ENCODE data around the gene GRIP2. TPM values are rescaled to one million over a fixed set of nuclear protein-coding genes. Genes with fewer than 3 reads are reported as not detected.

The GRIP2 gene
- polyA plus RNA-seq, 1 donor (not counting 4 experiments of a cell fraction or from before 2014, with no cell fraction given) = 0.01 TPM

DNA sequence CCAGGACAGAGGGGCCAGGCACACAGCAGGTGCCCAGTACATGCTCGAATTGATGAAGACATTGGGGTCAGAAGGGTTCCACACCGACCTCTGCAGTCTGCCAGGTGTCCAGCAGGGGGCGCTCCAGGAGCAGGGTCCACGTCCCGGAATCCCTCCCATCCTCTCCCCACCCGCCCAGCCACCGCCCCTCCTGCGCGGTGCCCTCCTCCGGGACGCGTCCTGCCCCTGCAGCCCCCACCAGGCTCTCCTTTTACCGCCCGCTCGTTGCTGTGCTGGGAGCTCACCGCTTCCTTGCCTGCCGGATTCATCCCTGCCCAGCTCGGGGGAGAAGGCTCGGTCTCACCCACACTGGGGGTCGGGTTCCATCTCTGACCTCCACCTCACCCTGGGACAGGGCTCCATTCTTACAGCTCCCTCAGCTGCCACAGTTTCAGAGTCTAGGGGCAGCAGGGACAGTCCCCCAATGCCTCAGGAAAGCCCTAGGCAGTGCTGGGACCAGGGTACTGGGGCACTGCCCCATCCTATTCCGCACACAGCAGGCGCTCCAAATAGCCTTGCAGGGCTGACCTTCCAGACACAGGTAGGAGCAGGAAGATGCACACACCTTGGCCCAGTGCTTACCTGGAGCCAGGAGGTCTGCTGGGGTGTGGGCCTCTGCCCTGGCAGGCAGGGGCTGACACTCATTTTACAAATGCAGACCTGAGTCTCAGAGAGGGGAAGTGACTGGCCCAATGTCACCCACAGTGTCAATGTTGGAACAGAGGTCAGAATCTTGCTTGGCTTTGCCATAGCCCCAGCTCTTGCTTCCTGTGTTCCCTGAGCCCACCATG, 31.0 kb downstream of the GRIP2 start:
- no peaks in the 10 kb centered on the region for H3K79me2 ChIP-seq (ENCODE audit: control insufficient read depth, insufficient read depth, low read length)
- H3K9me3 ChIP-seq (ENCODE audit: control insufficient read depth, low read depth, low read length) = no peaks in the 10 kb centered on the region
- no peak overlapping the region for H3K9ac ChIP-seq (ENCODE audit: control insufficient read depth, extremely low read depth, insufficient read depth, low read length)
- no peak for FAIRE-seq
- H3K4me2 ChIP-seq (ENCODE audit: control insufficient read depth, extremely low read depth, insufficient read depth, low read depth, low read length) = no peak overlapping the region
- peaks cover 10% of the 10 kb centered on the region for H3K27me3 ChIP-seq (ENCODE audit: control insufficient read depth, extremely low read depth, insufficient read depth, low read length)
- H2AFZ ChIP-seq (ENCODE audit: control insufficient read depth, low read length) = no peak overlapping the region
- DNase-seq (ENCODE audit: low read depth, low spot score) = no peak
- TF ChIP-seq, protein P1, sequence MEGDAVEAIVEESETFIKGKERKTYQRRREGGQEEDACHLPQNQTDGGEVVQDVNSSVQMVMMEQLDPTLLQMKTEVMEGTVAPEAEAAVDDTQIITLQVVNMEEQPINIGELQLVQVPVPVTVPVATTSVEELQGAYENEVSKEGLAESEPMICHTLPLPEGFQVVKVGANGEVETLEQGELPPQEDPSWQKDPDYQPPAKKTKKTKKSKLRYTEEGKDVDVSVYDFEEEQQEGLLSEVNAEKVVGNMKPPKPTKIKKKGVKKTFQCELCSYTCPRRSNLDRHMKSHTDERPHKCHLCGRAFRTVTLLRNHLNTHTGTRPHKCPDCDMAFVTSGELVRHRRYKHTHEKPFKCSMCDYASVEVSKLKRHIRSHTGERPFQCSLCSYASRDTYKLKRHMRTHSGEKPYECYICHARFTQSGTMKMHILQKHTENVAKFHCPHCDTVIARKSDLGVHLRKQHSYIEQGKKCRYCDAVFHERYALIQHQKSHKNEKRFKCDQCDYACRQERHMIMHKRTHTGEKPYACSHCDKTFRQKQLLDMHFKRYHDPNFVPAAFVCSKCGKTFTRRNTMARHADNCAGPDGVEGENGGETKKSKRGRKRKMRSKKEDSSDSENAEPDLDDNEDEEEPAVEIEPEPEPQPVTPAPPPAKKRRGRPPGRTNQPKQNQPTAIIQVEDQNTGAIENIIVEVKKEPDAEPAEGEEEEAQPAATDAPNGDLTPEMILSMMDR (optimal IDR thresholded peaks at IDR 0.05 in 1 of 3, IDR thresholded peaks at IDR 0.05 in 1 of 3, conservative IDR thresholded peaks at IDR 0.05 in 1 of 3; ENCODE audit: extremely low read depth in 1 of 3, insufficient read depth in 2 of 3, low read length in 3 of 3) = peak; percentile 71 to 97 (median 89)
- TF ChIP-seq EZH2 (IDR thresholded peaks at IDR 0.05; ENCODE audit: low read length) = no peak
- no peaks in the 10 kb centered on the region for H3K4me1 ChIP-seq (ENCODE audit: control insufficient read depth, extremely low read depth, insufficient read depth, low read length)
- H3K27ac ChIP-seq (ENCODE audit: control insufficient read depth, insufficient read depth, low read length) = no peak overlapping the region
- dilution Hi-C loops (cut with MboI; ENCODE audit: extremely low pct_ligation_motif_present, low sequenced_read_pairs) = no loop called here
- no peak overlapping the region for H3K4me3 ChIP-seq (ENCODE audit: control insufficient read depth in 2 of 3, extremely low read depth in 1 of 3, insufficient read depth in 2 of 3, low read depth in 1 of 3, low read length in 3 of 3)
- H3K9me1 ChIP-seq (ENCODE audit: control insufficient read depth, extremely low read depth, insufficient read depth, low read length) = no peaks in the 10 kb centered on the region
- H4K20me1 ChIP-seq (ENCODE audit: control insufficient read depth, extremely low read depth, insufficient read depth, low read length) = no peaks in the 10 kb centered on the region
- H3K36me3 ChIP-seq (ENCODE audit: control insufficient read depth in 2 of 2, extremely low read depth in 1 of 2, insufficient read depth in 2 of 2, low read length in 2 of 2) = no peaks in the 10 kb centered on the region

DNA sequence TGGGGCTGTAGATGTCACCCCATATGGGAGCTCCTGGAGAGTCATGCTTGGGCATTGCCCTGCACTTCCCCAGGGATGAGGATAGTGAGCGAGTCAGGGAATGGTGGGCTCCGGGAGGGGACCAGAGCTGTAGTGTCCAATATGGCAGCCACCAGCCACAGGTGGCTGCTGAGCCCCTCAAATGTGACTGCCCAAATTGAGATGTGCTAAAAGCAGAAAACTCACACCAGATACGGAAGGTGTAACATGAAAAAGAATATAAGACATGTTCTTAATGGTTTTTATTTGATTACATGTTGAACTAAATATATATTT, 31.7 kb downstream of the GRIP2 start:
- H3K4me3 ChIP-seq (ENCODE audit: control insufficient read depth in 2 of 3, extremely low read depth in 1 of 3, insufficient read depth in 2 of 3, low read depth in 1 of 3, low read length in 3 of 3) = no peak overlapping the region
- no peak for FAIRE-seq
- no peak overlapping the region for H3K27ac ChIP-seq (ENCODE audit: control insufficient read depth, insufficient read depth, low read length)
- no peaks in the 10 kb centered on the region for H3K79me2 ChIP-seq (ENCODE audit: control insufficient read depth, insufficient read depth, low read length)
- no peaks in the 10 kb centered on the region for H3K4me1 ChIP-seq (ENCODE audit: control insufficient read depth, extremely low read depth, insufficient read depth, low read length)
- H3K9me3 ChIP-seq (ENCODE audit: control insufficient read depth, low read depth, low read length) = no peaks in the 10 kb centered on the region
- no peak overlapping the region for H3K4me2 ChIP-seq (ENCODE audit: control insufficient read depth, extremely low read depth, insufficient read depth, low read depth, low read length)
- no peaks in the 10 kb centered on the region for H4K20me1 ChIP-seq (ENCODE audit: control insufficient read depth, extremely low read depth, insufficient read depth, low read length)
- H3K27me3 ChIP-seq (ENCODE audit: control insufficient read depth, extremely low read depth, insufficient read depth, low read length) = peaks cover 10% of the 10 kb centered on the region
- dilution Hi-C loops (cut with MboI; ENCODE audit: extremely low pct_ligation_motif_present, low sequenced_read_pairs) = no loop called here
- no peak for TF ChIP-seq EZH2 (IDR thresholded peaks at IDR 0.05; ENCODE audit: low read length)
- no peak for DNase-seq (ENCODE audit: low read depth, low spot score)
- H3K9me1 ChIP-seq (ENCODE audit: control insufficient read depth, extremely low read depth, insufficient read depth, low read length) = no peaks in the 10 kb centered on the region
- H2AFZ ChIP-seq (ENCODE audit: control insufficient read depth, low read length) = no peak overlapping the region
- H3K36me3 ChIP-seq (ENCODE audit: control insufficient read depth in 2 of 2, extremely low read depth in 1 of 2, insufficient read depth in 2 of 2, low read length in 2 of 2) = no peaks in the 10 kb centered on the region
- H3K9ac ChIP-seq (ENCODE audit: control insufficient read depth, extremely low read depth, insufficient read depth, low read length) = no peak overlapping the region
